HL-60 (cell line): Measurements from ENCODE around the gene TMEM132A.

Experiments used
- CTCF ChIP-seq: IDR thresholded peaks from one replicate; pipeline ENCODE4 v1.5.1; 2011; ENCODE audit warnings: low read length, control low read depth, inconsistent platforms; ENCODE audit not compliant: insufficient read depth
- POLR2AphosphoS5 ChIP-seq: IDR thresholded peaks from 2 replicates; pipeline ENCODE4 v1.6.1; 2012; ENCODE audit warnings: low read depth

DNA sequence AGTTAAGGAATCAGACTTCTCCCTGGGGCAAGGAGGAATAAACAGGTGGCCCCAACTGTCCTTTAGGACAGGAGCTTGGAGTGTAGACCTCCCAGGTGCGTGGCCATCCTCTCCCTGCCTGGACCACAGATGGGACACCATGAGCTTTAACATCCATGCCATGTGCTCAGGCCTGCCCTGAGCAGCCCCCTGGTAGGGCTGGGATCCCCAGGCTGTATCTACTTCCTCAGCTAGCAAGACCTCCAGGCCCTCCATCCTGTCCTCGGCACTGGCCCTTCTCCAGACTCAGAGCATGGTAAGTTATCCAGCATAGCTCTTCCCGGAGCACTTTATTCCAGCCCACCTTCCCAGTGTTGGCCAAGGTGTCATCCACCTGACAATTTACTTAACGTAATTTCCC is 53.0 kb downstream of the TMEM132A start:
- TF ChIP-seq CTCF = no peak
- no peak for TF ChIP-seq POLR2AphosphoS5
